Mesodermal cell (in vitro differentiated cells): ENCODE data around the gene LILRB5.
"Not testable (repeated sequence)": the region's sequence is repeated elsewhere in the genome, so short reads cannot be mapped to it uniquely, and the experiment has no call there.

Experiments
- H3K27ac ChIP-seq: 2 replicates; pipeline ENCODE4 v1.7.0; 2013; ENCODE audit warnings: mild to moderate bottlenecking, low read depth, low read length, moderate library complexity; ENCODE audit not compliant: severe bottlenecking
- H3K36me3 ChIP-seq: 2 replicates; pipeline ENCODE4 v1.7.1; 2013; ENCODE audit warnings: mild to moderate bottlenecking, low read length, moderate library complexity; ENCODE audit not compliant: control insufficient read depth, insufficient read depth
- H3K4me1 ChIP-seq: one replicate; pipeline ENCODE4 v1.7.1; 2013; ENCODE audit warnings: mild to moderate bottlenecking, low read length; ENCODE audit not compliant: insufficient read depth, control insufficient read depth, poor library complexity, severe bottlenecking
- H3K4me3 ChIP-seq: 2 replicates; pipeline ENCODE4 v1.7.0; 2013; ENCODE audit warnings: low read length, control low read depth, mild to moderate bottlenecking; ENCODE audit not compliant: insufficient read depth, poor library complexity, severe bottlenecking; ENCODE audit errors: extremely low read depth
- H3K9me3 ChIP-seq: 2 replicates; pipeline ENCODE4 v1.7.1; 2013; ENCODE audit warnings: mild to moderate bottlenecking, low read length, moderate library complexity; ENCODE audit not compliant: control insufficient read depth
- WGBS, 2 experiments: methylation state at CpG; one replicate each; pipeline ENCODE4 v1.1.5; 2013; ENCODE audit warnings: missing lambda C conversion rate in 2 of 2; ENCODE audit not compliant: insufficient coverage in 2 of 2; 5-methylcytosine and 5-hydroxymethylcytosine counted together

LILRB5 gene

DNA sequence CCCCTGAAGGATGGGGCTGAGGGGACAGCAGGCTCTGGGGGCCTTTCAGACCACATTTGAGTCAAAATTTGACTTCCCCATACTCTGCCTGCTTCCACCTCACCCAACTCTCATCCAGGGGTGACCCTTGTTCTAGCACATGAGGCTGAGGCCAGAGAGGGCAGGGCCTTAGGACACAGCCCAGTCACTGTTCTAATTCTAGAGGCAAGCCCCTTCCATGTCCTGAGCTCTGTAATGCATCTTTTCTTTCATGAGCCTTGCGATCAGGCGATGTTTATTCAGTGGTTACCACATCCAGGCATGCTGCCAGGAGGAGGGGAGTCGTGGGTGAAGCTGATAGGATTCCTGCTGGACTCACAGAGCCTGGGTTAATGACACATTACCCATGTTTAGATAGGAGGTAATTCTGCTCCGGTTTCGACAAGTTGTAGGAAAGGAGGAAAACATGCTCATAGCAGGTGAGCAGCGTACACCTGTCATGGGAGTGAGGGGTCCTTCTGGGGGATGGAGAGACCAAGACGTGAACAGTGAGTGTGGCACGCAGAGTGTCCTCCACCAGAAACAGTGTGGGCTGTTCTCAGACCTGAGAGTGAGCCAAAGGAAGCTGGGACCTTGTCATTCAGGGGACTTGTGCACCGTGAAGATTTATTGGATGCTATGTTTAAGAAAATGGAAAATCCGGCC lies 47.1 kb downstream of the LILRB5 start:
- Histone ChIP-seq H3K9me3 (no peaks in the 10 kb centered on the region), H3K4me1 (peaks cover 11% of the 10 kb centered on the region), H3K27ac (peak overlapping the region; percentile 49), H3K4me3 (no peak overlapping the region), H3K36me3 (peaks cover 44% of the 10 kb centered on the region)
- WGBS, 2 experiments, result 90 to 92% methylated on average over 10 of the region's 10 CpGs

DNA sequence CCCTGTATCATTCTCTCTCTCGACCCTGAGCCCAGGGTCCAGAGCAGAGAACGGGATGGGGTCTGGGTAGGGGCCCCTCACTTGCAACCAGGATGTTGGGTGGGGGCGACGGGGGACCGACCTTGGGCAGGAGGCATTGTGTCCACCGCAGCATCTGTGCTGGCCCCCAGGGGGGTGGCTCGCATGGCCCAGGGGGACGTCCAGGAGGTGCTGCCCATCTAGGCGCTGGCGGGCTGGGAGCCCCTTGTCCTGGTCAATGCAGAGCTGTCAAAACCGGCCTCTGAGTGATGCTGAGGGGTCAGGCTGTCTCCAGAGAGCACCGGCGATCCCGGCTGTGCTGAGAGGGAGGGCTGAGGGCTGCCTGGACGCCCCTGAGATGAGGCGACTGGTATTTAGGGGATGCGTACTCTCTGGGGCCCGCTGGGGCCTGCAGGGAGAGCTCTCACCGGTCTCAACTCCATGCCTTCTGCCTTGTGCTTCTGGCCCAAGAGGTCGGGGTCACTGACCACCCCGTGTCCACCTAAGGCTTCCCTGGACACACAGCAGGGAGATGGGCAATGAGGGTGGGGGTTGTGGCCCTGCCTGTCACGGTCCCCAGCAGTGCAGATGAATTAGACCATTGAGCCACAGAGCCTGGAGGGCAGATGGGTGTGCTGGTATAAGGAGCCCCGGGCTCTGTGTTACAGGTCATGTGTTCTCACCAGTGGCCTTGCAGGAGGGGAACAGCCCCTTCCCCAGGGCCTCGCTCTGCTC lies 47.8 kb downstream of the LILRB5 start:
- H3K4me1 ChIP-seq, result peaks cover 11% of the 10 kb centered on the region
- peak overlapping the region; percentile 49 for H3K27ac ChIP-seq
- H3K36me3 ChIP-seq, result peaks cover 51% of the 10 kb centered on the region
- no peaks in the 10 kb centered on the region for H3K9me3 ChIP-seq
- no peak overlapping the region for H3K4me3 ChIP-seq
- 72% methylated on average over 16 to 20 of the region's 24 CpGs for WGBS, 2 experiments

DNA sequence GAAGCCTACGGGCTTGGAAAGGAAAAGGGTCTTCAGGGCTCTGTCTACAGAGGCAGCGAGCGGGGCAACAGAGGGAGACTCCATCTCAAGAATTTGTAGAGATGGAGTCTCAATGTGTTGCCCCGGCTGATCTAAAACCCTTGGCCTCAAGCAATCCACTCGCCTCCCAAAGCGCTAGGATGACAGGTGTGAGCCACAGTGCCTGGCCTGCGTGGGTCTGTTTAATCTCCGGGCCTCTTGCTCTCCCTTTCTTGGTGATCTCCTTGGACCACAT lies 48.4 kb downstream of the LILRB5 start:
- peaks cover 56% of the 10 kb centered on the region for H3K36me3 ChIP-seq
- H3K9me3 ChIP-seq, result no peaks in the 10 kb centered on the region
- WGBS, 2 experiments, result 81 to 82% methylated on average over 8 of the region's 8 CpGs
- H3K4me3 ChIP-seq, result no peak overlapping the region
- peak overlapping the region; percentile 49 for H3K27ac ChIP-seq
- peaks cover 12% of the 10 kb centered on the region for H3K4me1 ChIP-seq

DNA sequence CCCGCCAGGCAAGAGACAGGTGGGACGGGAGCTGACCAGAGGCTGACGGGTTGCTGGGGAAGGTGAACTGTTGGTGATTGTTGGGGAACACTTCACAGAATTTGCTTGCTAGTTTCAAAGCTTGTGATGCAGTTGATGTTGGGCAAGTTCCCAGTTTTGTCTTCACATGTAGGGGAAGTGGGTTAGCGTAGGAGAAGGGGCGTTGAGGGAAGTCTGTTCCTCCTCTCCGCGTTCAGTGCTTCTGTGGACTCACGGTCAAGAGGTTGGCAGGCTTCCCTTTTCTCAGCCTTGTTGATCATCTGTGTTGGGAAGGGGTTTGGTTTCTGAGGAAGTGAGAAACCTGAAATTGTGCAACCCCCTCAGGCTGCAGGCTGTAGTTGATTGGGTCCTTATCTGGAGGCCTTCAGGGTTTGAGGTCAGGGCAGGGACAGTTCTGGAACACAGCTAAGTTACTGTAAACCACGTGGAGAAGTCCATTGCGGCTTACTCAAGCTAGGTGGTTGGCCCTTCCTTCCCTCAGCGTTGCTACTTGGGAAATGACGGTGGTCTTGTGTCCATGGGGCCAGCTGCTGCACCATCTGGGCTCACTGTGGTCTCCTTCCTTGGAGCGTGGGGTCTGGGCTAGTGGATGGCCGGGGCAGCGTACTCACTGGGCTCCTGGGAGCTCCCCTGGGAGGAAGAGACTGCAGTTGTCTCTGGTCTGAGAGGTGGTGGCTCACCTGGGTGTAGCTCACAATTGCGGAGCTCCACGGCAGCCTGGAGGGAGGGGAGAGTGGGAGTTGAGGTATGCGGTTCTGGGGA lies 48.9 kb downstream of the LILRB5 start:
- H3K36me3 ChIP-seq, result peaks cover 61% of the 10 kb centered on the region
- WGBS, 2 experiments, result 87 to 89% methylated on average over 13 of the region's 18 CpGs
- H3K4me3 ChIP-seq, result no peak overlapping the region
- peak overlapping the region; percentile 49 for H3K27ac ChIP-seq
- H3K9me3 ChIP-seq, result no peaks in the 10 kb centered on the region
- peaks cover 16% of the 10 kb centered on the region for H3K4me1 ChIP-seq

DNA sequence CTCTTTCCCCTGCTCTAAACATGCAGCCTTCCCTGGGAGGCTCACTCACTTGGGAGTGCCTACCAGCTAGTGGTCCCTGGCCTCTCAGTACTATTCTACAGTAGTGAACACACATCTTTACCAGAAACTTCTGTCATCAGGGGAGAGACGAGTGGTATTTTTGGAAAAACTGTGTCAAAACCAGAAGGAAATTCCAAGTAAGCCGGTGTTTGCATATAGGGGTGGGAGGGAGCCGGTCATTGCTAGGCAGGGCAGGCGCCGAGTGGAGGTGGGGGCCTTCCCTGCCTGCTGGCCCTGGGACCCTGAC lies 49.4 kb downstream of the LILRB5 start:
- no peak overlapping the region for H3K4me3 ChIP-seq
- H3K9me3 ChIP-seq, result no peaks in the 10 kb centered on the region
- no peak overlapping the region for H3K27ac ChIP-seq
- WGBS, 2 experiments, result 93 to 97% methylated on average over 3 to 4 of the region's 5 CpGs
- peaks cover 67% of the 10 kb centered on the region for H3K36me3 ChIP-seq
- peaks cover 22% of the 10 kb centered on the region for H3K4me1 ChIP-seq

DNA sequence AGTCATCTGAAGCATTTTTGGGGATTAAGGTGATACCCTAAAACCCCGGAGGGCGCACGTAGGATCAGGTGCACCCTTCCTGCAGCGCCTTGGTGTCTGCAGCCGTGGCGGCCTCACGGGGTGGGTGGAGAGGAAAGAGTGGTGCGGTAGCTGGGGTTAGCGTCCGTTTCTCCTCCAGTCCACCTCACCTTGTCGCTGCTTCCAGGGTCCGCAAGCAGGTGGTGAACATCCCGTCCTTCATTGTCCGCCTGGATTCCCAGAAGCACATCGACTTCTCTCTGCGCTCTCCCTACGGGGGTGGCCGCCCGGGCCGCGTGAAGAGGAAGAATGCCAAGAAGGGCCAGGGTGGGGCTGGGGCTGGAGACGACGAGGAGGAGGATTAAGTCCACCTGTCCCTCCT lies 49.9 kb downstream of the LILRB5 start:
- H3K4me1 ChIP-seq, result peaks cover 26% of the 10 kb centered on the region
- H3K27ac ChIP-seq, H3K4me3 ChIP-seq, H3K9me3 ChIP-seq: not testable (repeated sequence)
- peaks cover 71% of the 10 kb centered on the region for H3K36me3 ChIP-seq
- 98% methylated on average over 8 to 18 of the region's 23 CpGs for WGBS, 2 experiments

DNA sequence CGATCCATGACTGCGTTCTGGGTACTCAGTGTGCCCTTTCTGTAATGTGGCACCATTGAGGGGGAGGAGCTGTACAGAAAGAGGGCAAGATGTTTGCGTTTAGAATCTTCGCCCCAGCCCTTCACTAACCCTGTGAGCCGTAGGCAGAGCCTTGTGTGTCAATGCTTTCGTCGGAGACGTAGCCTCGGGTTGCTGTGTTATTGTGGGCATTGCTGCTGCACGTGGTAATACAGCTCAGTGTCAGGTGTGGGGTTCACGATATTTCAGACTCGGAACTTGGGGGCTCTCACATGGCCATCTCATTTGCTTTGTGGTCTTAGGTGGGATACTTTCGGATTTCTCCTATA lies 50.3 kb downstream of the LILRB5 start:
- peaks cover 30% of the 10 kb centered on the region for H3K4me1 ChIP-seq
- WGBS, 2 experiments, result 90 to 95% methylated on average over 11 to 12 of the region's 13 CpGs
- no peaks in the 10 kb centered on the region for H3K9me3 ChIP-seq
- H3K36me3 ChIP-seq, result peaks cover 75% of the 10 kb centered on the region
- H3K27ac ChIP-seq, result no peak overlapping the region
- H3K4me3 ChIP-seq, result no peak overlapping the region

DNA sequence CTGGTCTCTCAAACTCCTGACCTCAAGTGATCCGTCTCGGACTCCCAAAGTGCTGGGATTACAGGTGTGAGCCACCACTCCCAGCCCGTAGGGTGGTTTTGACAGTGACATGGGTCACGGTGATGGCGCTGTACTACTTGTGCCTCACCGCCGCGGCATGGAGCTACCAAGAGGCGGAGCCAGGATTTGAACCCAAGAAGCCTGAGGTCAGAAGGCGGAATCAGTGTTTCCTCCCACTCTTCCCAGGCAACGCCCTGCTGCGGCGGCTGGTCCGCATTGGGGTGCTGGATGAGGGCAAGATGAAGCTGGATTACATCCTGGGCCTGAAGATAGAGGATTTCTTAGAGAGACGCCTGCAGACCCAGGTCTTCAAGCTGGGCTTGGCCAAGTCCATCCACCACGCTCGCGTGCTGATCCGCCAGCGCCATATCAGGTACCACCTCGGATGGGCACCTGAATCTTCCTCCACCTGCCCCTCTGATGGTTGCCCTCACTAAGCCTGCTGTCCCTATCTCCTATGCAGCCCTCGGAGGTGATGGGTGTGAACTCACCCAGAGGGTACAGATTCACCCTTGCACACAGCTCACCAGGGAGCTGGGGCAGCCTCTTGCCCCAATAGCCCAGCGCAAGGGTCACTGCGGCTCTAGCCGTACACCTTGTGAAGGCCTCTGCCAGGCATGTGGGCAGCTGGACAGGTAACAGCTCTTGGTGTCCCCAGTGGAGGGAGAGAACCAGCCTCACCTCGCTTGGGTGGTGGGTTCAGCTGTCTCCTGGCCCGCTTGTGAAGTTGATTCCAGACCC lies 50.8 kb downstream of the LILRB5 start:
- peaks cover 78% of the 10 kb centered on the region for H3K36me3 ChIP-seq
- no peaks in the 10 kb centered on the region for H3K9me3 ChIP-seq
- peaks cover 30% of the 10 kb centered on the region for H3K4me1 ChIP-seq
- 96 to 98% methylated on average over 21 of the region's 27 CpGs for WGBS, 2 experiments
- H3K27ac ChIP-seq, result no peak overlapping the region
- no peak overlapping the region for H3K4me3 ChIP-seq

DNA sequence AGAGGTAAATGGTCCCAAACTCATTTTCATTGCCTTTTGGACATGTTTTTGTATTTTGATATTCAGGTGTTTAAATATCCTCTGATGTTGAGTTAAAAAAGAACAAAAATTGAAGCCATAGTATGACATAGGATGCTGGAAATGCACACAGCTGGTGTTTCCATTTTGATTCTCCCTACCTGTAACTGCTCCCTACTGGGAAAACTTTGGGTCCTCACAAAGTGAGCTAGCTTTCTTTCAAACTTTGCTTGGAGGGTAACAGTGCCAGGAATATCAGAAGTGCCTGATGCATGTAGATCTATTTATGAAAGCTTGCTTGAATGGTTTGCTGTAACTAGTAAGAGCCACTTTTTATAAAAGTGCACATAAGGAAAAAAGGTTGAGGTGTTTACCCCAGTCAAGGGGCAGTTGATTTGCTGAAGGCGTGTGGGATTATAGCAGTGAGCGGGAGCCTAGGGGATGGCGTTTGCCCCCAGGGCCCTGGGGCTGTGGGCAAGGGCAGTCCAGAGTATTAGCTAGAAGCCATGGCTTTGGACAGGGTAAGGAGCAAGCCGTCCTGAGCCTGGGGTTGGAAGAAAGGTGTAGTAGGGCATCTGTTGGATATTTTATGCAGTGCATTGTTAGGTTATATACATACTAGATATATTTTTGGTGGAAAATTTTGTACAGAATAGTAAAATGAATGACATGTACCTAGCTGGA lies 52.2 kb downstream of the LILRB5 start:
- peak overlapping the region; percentile 29 for H3K27ac ChIP-seq
- no peak overlapping the region for H3K4me3 ChIP-seq
- H3K9me3 ChIP-seq, result no peaks in the 10 kb centered on the region
- H3K36me3 ChIP-seq, result peaks cover 77% of the 10 kb centered on the region
- 92 to 94% methylated on average over 3 to 4 of the region's 4 CpGs for WGBS, 2 experiments
- H3K4me1 ChIP-seq, result peaks cover 30% of the 10 kb centered on the region

DNA sequence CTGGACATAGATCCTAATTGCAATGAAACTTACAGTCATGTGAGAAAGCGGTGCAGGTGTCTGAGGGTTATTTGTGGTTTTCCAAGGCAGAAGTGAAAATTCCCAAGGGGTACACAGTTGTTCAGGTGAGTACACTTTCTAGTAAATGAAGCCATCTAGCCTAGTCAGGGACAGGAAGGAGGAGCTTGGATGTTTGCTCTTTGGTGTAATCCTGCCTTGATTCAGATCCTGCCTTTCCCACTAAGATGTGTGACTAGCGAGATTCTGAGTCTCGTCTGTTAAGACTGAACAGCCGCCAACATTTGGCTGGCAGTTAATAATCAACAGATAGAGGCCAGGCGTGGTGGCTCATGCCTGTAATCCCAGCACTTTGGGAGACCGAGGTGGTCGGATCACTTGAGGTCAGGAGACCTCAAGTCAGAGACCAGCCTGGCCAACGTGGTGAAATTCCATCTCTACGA lies 53.9 kb downstream of the LILRB5 start:
- H3K27ac ChIP-seq, result no peak overlapping the region
- 83 to 87% methylated on average over 9 of the region's 9 CpGs for WGBS, 2 experiments
- peak overlapping the region; percentile 81 for H3K4me3 ChIP-seq
- H3K36me3 ChIP-seq, result peaks cover 72% of the 10 kb centered on the region
- H3K9me3 ChIP-seq, result no peaks in the 10 kb centered on the region
- peaks cover 22% of the 10 kb centered on the region for H3K4me1 ChIP-seq
